Caco-2 (cell line): ENCODE data around the gene GNB5. TPM values are rescaled to one million over a fixed set of nuclear protein-coding genes. Genes with fewer than 3 reads are reported as not detected.

Source experiments
- BruUV-seq: library from RNA; stranded (reverse); fragments of 400-500 nt; replicated peaks from 2 replicates; lab custom pipeline; 2021; lab: Mats Ljungman, UMichigan
- CTCF ChIA-PET: fragments of 300-600 bp; sonication (Branson Sonifier 250); formaldehyde crosslinking; loops from one replicate; lab custom pipeline; 2022; ENCODE audit warnings: antibody characterized with exemption; lab: Charles Lee
- POLR2A ChIA-PET: fragments of 300-600 bp; sonication (Branson Sonifier 250); formaldehyde crosslinking; loops from one replicate; lab custom pipeline; 2022; ENCODE audit warnings: antibody characterized with exemption; lab: Charles Lee
- DNase-seq, 2 experiments: peaks; one replicate each; pipeline versions ENCODE4 v3.0.0 to v3.0.0-alpha.2; 2020 to 2022
- H3K27me3 ChIP-seq: replicated peaks from 2 replicates; pipeline ENCODE4 v1.6.0; 2011; ENCODE audit warnings: low read length; ENCODE audit not compliant: control insufficient read depth, insufficient read depth
- H3K36me3 ChIP-seq: 2 replicates; pipeline ENCODE4 v1.5.1; 2011; ENCODE audit warnings: low read length; ENCODE audit not compliant: control insufficient read depth, insufficient read depth
- H3K4me1 ChIP-seq: fragments of 250-450 bp; sonication (Bioruptor Pico); 2 replicates; pipeline ENCODE4 v1.5.1; 2020; ENCODE audit warnings: mild to moderate bottlenecking
- H3K4me3 ChIP-seq: 2 replicates; pipeline ENCODE4 v1.5.1; 2011; ENCODE audit warnings: low read depth, mild to moderate bottlenecking, control low read depth, low read length
- H3K9me3 ChIP-seq: fragments of 250-450 bp; sonication (Bioruptor Pico); 2 replicates; pipeline ENCODE4 v1.5.1; 2020; ENCODE audit warnings: mild to moderate bottlenecking, moderate library complexity
- H3K27ac Mint-ChIP-seq: one replicate; pipeline ENCODE4 v1.8.0; 2022; ENCODE audit warnings: mixed read lengths; ENCODE audit not compliant: unreplicated experiment
- H3K27me3 Mint-ChIP-seq: one replicate; pipeline ENCODE4 v1.8.0; 2022; ENCODE audit warnings: mixed read lengths; ENCODE audit not compliant: insufficient read depth, unreplicated experiment
- H3K36me3 Mint-ChIP-seq: one replicate; pipeline ENCODE4 v1.8.0; 2022; ENCODE audit warnings: mild to moderate bottlenecking, mixed read lengths; ENCODE audit not compliant: insufficient read depth, unreplicated experiment
- H3K4me1 Mint-ChIP-seq: one replicate; pipeline ENCODE4 v1.8.0; 2022; ENCODE audit warnings: low read depth, mixed read lengths; ENCODE audit not compliant: unreplicated experiment
- H3K4me3 Mint-ChIP-seq: one replicate; pipeline ENCODE4 v1.8.0; 2022; ENCODE audit warnings: mild to moderate bottlenecking, moderate library complexity, mixed read lengths; ENCODE audit not compliant: unreplicated experiment
- H3K9me3 Mint-ChIP-seq: one replicate; pipeline ENCODE4 v1.8.0; 2022; ENCODE audit warnings: mixed read lengths; ENCODE audit not compliant: unreplicated experiment
- intact Hi-C: fragments of 100-400 bp; cut with micrococcal nuclease; formaldehyde crosslinking; loops from one replicate; pipeline ENCODE4 v1.10.0; 2022; ENCODE audit not compliant: unreplicated experiment
- total RNA-seq: library from RNA; stranded (reverse); gene quantifications from 2 replicates; pipeline ENCODE4 v1.2.3, GENCODE V29; 2022
- TF ChIP-seq, protein P1 (sequence below), 2 experiments: fragments of 200-600 bp in 1 of 2; IDR thresholded peaks; 1 replicate in 1 of 2; 2 replicates in 1 of 2; pipeline versions ENCODE4 v1.5.1 to v1.8.0; 2011 to 2022; ENCODE audit warnings: antibody characterized with exemption in 1 of 2, control low read depth in 1 of 2, inconsistent platforms in 1 of 2, low read depth in 1 of 2, low read length in 1 of 2, mild to moderate bottlenecking in 1 of 2, moderate library complexity in 1 of 2; ENCODE audit not compliant: insufficient read depth in 1 of 2, severe bottlenecking in 1 of 2, unreplicated experiment in 1 of 2

GNB5 gene
- total RNA-seq, 1 experiment from 2014 or later: 23.2 TPM

DNA sequence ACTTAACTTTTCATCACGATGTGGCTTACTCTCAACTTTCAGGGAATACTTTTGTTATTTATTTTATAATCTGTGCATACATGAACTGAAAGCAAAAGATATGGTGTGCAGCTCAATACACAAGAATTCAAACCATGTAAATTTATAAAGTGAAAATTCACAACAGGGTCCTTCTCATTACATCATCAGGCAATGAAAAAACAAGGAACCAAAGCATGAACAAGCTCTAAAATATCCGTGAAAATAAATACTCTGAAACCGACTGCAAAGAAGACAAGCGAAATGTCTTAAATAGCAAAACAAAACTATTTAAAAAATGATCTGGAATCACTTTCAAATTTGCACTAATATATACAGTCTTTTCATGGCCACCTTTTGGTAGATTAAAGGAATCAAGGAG lies 28.9 kb downstream of the GNB5 start:
- peaks cover 14% of the 10 kb centered on the region for H3K36me3 Mint-ChIP-seq
- intact Hi-C loops: no loop called here
- no TSS peak for BruUV-seq
- H3K4me3 Mint-ChIP-seq: no peak overlapping the region
- POLR2A ChIA-PET: no interaction called here
- peaks cover 13% of the 10 kb centered on the region for H3K4me1 Mint-ChIP-seq
- H3K9me3 ChIP-seq: no peaks in the 10 kb centered on the region
- 0 out of 2 replicates have a peak, but pooled peaks cover 5% of the 10 kb centered on the region for H3K4me1 ChIP-seq
- no peaks in the 10 kb centered on the region for H3K27me3 ChIP-seq
- TF ChIP-seq, protein P1, sequence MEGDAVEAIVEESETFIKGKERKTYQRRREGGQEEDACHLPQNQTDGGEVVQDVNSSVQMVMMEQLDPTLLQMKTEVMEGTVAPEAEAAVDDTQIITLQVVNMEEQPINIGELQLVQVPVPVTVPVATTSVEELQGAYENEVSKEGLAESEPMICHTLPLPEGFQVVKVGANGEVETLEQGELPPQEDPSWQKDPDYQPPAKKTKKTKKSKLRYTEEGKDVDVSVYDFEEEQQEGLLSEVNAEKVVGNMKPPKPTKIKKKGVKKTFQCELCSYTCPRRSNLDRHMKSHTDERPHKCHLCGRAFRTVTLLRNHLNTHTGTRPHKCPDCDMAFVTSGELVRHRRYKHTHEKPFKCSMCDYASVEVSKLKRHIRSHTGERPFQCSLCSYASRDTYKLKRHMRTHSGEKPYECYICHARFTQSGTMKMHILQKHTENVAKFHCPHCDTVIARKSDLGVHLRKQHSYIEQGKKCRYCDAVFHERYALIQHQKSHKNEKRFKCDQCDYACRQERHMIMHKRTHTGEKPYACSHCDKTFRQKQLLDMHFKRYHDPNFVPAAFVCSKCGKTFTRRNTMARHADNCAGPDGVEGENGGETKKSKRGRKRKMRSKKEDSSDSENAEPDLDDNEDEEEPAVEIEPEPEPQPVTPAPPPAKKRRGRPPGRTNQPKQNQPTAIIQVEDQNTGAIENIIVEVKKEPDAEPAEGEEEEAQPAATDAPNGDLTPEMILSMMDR (IDR thresholded peaks at IDR 0.05; ENCODE audit: insufficient read depth in 1 of 2, low read depth in 1 of 2, low read length in 1 of 2, severe bottlenecking in 1 of 2, unreplicated experiment in 1 of 2): no peak
- no peak overlapping the region for H3K27ac Mint-ChIP-seq
- no peaks in the 10 kb centered on the region for H3K36me3 ChIP-seq
- CTCF ChIA-PET: interaction anchor here (1.0 kb wide), 1 partner anchor 46 kb away, joined by 6 read pairs; no protein-coding TSS in a partner anchor
- no peaks in the 10 kb centered on the region for H3K9me3 Mint-ChIP-seq
- no peak for DNase-seq
- H3K27me3 Mint-ChIP-seq: no peaks in the 10 kb centered on the region
- no peak overlapping the region for H3K4me3 ChIP-seq

GRCh38 chr15:52161406-52161966 lies 29.7 kb downstream of the GNB5 start:
- Histone ChIP-seq H3K36me3 (no peaks in the 10 kb centered on the region), H3K27me3 (no peaks in the 10 kb centered on the region), H3K9me3 (no peaks in the 10 kb centered on the region), H3K4me1 (peaks cover 7% of the 10 kb centered on the region; the same call in 1 of the 2 replicates), H3K4me3 (no peak overlapping the region)
- Mint-ChIP-seq H3K27me3 (no peaks in the 10 kb centered on the region), H3K9me3 (no peaks in the 10 kb centered on the region), H3K36me3 (peaks cover 14% of the 10 kb centered on the region), H3K27ac (no peak overlapping the region), H3K4me3 (no peak overlapping the region), H3K4me1 (peaks cover 8% of the 10 kb centered on the region)
- ChIA-PET POLR2A (no interaction called here), CTCF (interaction anchor here (1.1 kb wide), 1 partner anchor 47 kb away, joined by 4 read pairs; no protein-coding TSS in a partner anchor)
- intact Hi-C loops: no loop called here
- BruUV-seq: no TSS peak
- TF ChIP-seq, protein P1 (IDR thresholded peaks at IDR 0.05; ENCODE audit: insufficient read depth in 1 of 2, low read depth in 1 of 2, low read length in 1 of 2, severe bottlenecking in 1 of 2, unreplicated experiment in 1 of 2): no peak
- no peak for DNase-seq

- Histone ChIP-seq H3K4me3 (no peak overlapping the region), H3K4me1 (peaks cover 8% of the 10 kb centered on the region; the same call in 1 of the 2 replicates), H3K27me3 (no peaks in the 10 kb centered on the region), H3K36me3 (no peaks in the 10 kb centered on the region), H3K9me3 (no peaks in the 10 kb centered on the region)
- H3K27ac Mint-ChIP-seq: no peak overlapping the region
- BruUV-seq: no TSS peak
- H3K4me3 Mint-ChIP-seq: no peak overlapping the region
- ChIA-PET POLR2A (no interaction called here), CTCF (no interaction called here)
- no peaks in the 10 kb centered on the region for H3K27me3 Mint-ChIP-seq
- H3K9me3 Mint-ChIP-seq: no peaks in the 10 kb centered on the region
- TF ChIP-seq, protein P1 (IDR thresholded peaks at IDR 0.05; ENCODE audit: insufficient read depth in 1 of 2, low read depth in 1 of 2, low read length in 1 of 2, severe bottlenecking in 1 of 2, unreplicated experiment in 1 of 2): no peak
- intact Hi-C loops: no loop called here
- peaks cover 9% of the 10 kb centered on the region for H3K36me3 Mint-ChIP-seq
- peaks cover 2% of the 10 kb centered on the region for H3K4me1 Mint-ChIP-seq
- DNase-seq: no peak
These were observed 31.5 kb downstream of the GNB5 start for GRCh38 chr15:52159645-52160044.
